ENCODE measurements around the gene LCN6. TPM values are rescaled to one million over a fixed set of nuclear protein-coding genes. Genes with fewer than 3 reads are reported as not detected.

Gene LCN6
- total RNA-seq, 1 experiment from 2014 or later = not detected

- Histone ChIP-seq H4K91ac (ENCODE audit: insufficient read length, low read depth, low read length) (no peak overlapping the region), H3K4ac (ENCODE audit: low read depth, low read length) (no peak overlapping the region), H2BK20ac (ENCODE audit: low read depth, low read length, poor library complexity, severe bottlenecking) (no peak overlapping the region), H3K56ac (ENCODE audit: insufficient read length, low read depth, low read length) (no peak overlapping the region), H2BK5ac (ENCODE audit: insufficient read length, low read length) (no peak overlapping the region), H3K4me1 (ENCODE audit: insufficient read depth, low read length) (no peaks in the 10 kb centered on the region), H3K14ac (ENCODE audit: insufficient read depth, low read length) (no peak overlapping the region), H3K4me2 (ENCODE audit: insufficient read depth, insufficient read length, low read length) (no peak overlapping the region), H3T11ph (ENCODE audit: low read length) (no peak overlapping the region), H3K79me2 (ENCODE audit: insufficient read depth, low read length) (peaks cover 7% of the 10 kb centered on the region; the same call in 1 of the 2 replicates), H3K18ac (ENCODE audit: insufficient read length, low read depth, low read length) (no peak overlapping the region), H4K20me1 (ENCODE audit: control insufficient read depth, insufficient read depth, insufficient read length) (no peaks in the 10 kb centered on the region), H2AFZ (ENCODE audit: low read length) (no peak overlapping the region), H2AK5ac (ENCODE audit: insufficient read length, low read length) (no peak overlapping the region), H2BK12ac (ENCODE audit: insufficient read length, low read depth, low read length) (no peak overlapping the region), H3K9ac (ENCODE audit: extremely low read depth, insufficient read length, low read length) (no peak overlapping the region), H3K27me3 (ENCODE audit: insufficient read depth, low read length) (no peaks in the 10 kb centered on the region), H3K27ac (ENCODE audit: insufficient read length, low read depth, low read length) (no peak overlapping the region), H3K23ac (ENCODE audit: insufficient read length, low read depth, low read length) (no peak overlapping the region), H2BK120ac (ENCODE audit: low read depth, low read length, poor library complexity, severe bottlenecking) (no peak overlapping the region), H4K5ac (ENCODE audit: insufficient read length, low read depth, low read length) (no peak overlapping the region), H3K79me1 (ENCODE audit: insufficient read depth, low read depth, low read length, poor library complexity, severe bottlenecking) (peaks cover 6% of the 10 kb centered on the region), H2BK15ac (ENCODE audit: low read depth, low read length) (no peak overlapping the region), H4K8ac (replicated peaks; ENCODE audit: insufficient read length, low read depth, low read length) (no peak overlapping the region), H3K9me3 (ENCODE audit: control insufficient read depth, low read depth, low read length) (no peaks in the 10 kb centered on the region), H3K23me2 (ENCODE audit: insufficient read length, low read depth, low read length, poor library complexity, severe bottlenecking) (no peaks in the 10 kb centered on the region)
- Mint-ChIP-seq H3K27ac (no peak overlapping the region; a peak in 1 of 7 replicates), H3K36me3 (ENCODE audit: insufficient read depth in 1 of 3, low read depth in 3 of 3) (peaks cover 31 to 42% (median 38%) of the 10 kb centered on the region in 3 experiments), H3K9me3 (no peaks in the 10 kb centered on the region; a peak in 1 of 5 replicates), H3K4me1 (peaks cover 13 to 22% of the 10 kb centered on the region in 2 experiments), H3K27me3 (ENCODE audit: low read depth) (no peaks in the 10 kb centered on the region; the same call in 1 of the 2 replicates), H3K4me3 (no peak overlapping the region)
- TF ChIP-seq CTCF (conservative IDR thresholded peaks at IDR 0.05) = no peak
- DNase-seq = no peak
- WGBS (ENCODE audit: extremely low coverage, insufficient read length, low lambda C conversion rate) = no CpG with 5 or more reads among the region's 31 CpGs
Measured at GRCh38 chr9:136722093-136722968, 26.0 kb downstream of the LCN6 start.
